NOMO-1 treated with dmso at 0.1 percent for 144 hours (cell line): ENCODE data around the gene PGA3.
A peak's percentile ranks its signal among the peaks of the same experiment; 100 is the strongest.
"Not testable (repeated sequence)": the region's sequence is repeated elsewhere in the genome, so short reads cannot be mapped to it uniquely, and the experiment has no call there.

Experiments
- DNase-seq: peaks from one replicate; lab custom pipeline; 2025; ENCODE audit not compliant: unreplicated experiment; lab: John Stamatoyannopoulos, UW

The PGA3 gene

DNA sequence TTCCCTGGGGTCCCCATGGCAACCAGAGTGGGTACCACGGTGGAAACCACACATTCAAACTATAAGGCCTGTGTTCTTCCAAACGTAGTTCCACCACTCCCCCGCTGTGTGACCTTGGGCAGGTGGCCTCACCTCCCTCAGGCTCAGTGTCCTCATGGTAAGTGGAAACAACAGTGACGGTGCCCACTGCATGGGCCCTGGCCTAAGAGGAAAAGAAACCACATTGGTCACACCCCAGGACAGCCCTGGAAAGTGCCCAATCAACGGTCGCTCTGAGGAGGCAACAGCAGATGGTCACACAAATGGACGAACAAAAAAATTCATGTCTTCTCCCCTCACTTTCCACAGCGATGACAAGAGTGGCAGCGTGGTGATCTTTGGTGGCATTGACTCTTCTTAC is 44.8 kb downstream of the PGA3 start:
- not testable (repeated sequence) for DNase-seq

DNA sequence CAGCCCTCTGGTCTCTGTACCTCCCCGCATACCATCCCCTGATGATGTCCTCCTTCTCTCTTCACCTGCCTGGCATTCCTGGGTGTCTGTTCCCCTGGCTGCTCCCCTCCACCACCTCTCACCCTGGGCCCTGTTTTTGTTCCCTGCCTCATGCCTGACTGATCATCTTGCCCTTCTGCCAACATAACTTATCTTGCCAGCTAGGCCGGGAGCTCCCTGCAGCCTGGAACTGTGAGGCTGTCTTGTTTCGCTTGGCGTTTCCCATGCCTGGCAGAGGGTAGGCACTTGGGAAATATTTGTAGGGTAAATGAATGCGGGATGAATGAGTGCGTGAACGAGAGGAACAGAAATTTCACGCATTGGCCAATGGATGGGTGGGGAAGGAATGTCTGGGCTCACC is 45.9 kb downstream of the PGA3 start:
- not testable (repeated sequence) for DNase-seq

DNA sequence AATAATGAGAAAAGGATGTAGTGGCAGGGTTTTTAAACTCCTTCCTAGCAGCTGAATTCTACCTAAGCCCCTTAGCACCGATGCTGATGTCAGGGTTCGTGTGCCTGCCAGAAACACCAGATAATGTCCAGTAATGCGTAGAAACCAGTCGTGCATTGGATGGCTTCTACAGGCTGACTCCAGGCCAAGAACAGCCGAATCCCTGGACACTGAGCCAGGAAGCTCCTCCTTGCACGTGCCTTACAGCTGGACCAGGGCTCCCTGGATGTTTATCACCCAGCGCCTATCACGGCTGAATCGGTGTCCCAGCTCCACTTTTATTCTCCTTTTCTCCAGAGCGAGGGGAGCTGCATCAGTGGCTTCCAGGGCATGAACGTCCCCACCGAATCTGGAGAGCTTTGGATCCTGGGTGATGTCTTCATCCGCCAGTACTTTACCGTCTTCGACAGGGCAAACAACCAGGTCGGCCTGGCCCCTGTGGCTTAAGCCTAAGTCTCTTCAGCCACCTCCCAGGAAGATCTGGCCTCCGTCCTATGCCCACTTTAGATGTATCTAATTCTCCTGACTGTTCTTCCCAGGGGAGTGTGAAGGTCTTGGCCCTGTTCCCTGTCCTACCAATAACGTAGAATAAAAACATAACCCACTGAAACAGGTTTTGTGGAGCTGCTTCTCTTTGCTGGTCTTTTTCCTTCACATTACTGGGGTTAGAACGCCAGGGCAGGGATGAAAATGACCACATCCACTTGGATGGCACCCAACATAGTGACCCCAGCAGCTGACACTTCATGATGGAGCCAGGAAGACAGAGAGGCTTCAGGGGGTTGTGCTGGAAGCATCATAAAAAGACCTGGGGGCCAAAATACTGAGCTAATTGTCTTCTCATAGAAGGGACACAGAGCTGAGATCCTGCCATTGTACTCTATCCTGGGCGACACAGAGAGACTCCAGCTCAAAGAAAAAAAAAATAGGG is 47.8 kb downstream of the PGA3 start:
- not testable (repeated sequence) for DNase-seq

DNA sequence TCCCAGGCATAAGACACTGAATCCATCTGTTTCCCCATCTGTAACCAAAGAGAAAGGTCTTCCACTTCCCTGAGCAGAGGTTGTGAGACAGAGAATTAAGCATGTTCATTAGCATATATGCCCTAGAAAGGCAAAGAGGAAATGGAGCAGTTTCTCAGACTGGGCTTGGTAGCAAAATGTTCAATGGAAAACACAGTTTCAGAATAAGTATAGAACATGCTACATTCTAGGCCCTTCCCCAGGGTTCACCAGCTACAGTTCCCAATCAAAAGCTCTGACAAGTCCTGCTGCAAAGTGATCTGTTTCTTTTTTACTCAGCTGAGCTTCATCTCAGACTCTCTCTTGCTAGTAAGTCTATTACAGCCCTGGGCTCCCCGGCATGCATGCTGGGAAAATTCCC is 49.0 kb downstream of the PGA3 start:
- DNase-seq, result not testable (repeated sequence)

DNA sequence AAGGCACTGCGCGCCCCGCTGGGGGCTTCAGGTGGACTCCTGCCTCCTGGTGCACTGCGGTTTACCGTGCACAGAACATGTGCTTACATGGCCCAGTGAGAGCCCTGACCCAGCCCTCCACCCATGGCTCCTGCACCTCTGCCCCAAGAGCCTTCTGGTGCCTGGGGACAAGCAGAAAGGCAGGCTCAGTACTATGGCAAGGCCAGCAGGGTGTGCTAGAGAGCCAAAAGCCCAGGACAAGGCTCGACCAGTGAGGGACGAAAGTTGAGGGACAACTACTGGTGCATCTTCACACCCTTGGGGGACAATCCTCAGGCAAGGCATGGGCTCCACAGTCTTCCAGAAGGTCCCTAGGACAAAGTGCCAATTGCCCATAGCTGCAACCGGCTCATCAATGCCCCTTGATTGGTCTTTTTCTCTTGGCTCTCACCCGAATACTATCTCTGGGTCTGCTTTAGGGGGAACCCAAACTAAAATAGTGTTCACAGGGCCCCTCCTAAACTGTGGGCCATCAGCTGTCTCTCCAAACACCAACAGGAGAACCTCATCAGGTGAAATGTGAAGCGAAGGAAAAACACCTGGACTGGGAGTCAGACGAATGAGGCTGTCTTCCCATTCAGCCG is 51.2 kb downstream of the PGA3 start:
- peak; percentile 41 for DNase-seq

DNA sequence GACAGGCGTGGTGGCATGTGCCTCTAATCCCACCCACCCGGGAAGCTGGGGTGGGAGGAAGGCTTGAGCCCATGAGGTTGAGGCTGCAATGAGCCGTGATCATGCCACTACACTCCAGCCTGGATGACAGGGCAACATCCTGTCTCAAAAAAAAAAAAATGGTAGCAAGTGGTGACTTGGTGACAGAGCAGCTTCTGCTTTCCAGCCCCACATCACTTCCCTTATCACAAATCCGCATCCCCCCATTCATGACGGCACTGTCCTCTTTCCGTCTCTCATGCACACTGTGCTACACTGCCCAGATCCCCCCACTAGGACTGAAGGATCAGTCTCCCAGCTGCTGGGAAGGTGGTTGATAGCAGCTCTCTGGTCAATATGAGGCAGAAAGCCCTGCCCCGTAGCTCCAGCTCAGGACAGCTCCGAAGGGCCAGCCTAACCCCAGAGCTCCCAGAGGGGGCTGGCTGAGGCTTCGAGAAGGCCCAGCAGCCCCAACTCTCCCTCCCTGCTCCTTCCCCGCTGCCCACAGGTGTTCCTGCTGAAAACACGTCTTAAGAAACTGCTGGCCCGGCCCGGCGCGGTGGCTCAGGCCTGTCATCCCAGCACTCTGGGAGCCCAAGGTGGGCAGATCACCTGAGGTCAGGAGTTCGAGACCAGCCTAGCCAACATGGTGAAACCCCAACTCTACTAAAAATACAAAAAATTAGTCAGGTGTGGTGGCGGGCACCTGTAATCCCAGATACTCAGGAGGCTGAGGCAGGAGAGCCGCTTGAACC is 53.6 kb downstream of the PGA3 start:
- no peak for DNase-seq

DNA sequence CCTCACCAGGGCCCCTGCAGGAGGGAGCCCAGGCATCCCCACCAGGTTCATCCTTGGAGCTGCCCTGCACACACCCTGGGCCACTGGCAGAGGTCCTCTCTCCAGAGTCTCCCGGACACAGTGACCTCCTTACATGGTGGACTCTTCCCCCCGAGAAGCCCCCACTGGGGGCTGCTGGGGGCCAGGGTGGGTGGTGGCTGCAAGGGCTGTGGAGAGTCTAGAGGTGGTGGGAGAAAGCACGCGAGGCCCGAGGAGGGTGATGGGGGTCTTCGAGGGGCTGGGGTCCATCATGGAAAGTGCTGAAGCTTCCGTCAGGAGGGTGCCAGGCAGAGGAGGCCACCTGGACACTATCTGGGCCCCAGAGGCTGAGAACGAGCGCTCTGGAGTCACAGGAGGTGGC is 55.2 kb downstream of the PGA3 start:
- no peak for DNase-seq

DNA sequence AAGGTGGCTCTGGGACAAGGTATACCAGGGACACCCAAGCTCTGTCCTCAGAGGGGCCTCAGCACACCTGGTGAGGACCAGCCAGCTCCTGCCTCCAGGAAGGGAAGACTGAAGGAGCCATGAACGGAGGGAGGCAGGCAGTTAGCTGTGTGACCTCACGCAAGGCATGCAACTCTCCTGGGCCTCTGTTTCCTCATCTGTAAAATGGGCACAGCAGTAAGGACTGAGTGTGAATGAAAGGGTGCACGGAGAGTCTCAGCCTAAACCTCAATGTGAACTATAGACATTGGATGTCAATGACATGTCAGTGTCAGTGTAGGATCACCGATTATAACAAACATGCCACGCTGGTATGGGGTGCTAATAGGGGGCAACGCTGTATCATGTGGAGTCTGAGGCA is 56.0 kb downstream of the PGA3 start:
- no peak for DNase-seq
